GM18867 (cell line): ENCODE data around the gene MYCL.
"Not testable (repeated sequence)": the region's sequence is repeated elsewhere in the genome, so short reads cannot be mapped to it uniquely, and the experiment has no call there.

Experiments
- ATAC-seq: cut with Tn5 transposase; IDR thresholded peaks from one replicate; pipeline ENCODE4 v1.9.1; 2021; ENCODE audit warnings: mild to moderate bottlenecking, moderate library complexity; ENCODE audit not compliant: unreplicated experiment

MYCL gene

DNA sequence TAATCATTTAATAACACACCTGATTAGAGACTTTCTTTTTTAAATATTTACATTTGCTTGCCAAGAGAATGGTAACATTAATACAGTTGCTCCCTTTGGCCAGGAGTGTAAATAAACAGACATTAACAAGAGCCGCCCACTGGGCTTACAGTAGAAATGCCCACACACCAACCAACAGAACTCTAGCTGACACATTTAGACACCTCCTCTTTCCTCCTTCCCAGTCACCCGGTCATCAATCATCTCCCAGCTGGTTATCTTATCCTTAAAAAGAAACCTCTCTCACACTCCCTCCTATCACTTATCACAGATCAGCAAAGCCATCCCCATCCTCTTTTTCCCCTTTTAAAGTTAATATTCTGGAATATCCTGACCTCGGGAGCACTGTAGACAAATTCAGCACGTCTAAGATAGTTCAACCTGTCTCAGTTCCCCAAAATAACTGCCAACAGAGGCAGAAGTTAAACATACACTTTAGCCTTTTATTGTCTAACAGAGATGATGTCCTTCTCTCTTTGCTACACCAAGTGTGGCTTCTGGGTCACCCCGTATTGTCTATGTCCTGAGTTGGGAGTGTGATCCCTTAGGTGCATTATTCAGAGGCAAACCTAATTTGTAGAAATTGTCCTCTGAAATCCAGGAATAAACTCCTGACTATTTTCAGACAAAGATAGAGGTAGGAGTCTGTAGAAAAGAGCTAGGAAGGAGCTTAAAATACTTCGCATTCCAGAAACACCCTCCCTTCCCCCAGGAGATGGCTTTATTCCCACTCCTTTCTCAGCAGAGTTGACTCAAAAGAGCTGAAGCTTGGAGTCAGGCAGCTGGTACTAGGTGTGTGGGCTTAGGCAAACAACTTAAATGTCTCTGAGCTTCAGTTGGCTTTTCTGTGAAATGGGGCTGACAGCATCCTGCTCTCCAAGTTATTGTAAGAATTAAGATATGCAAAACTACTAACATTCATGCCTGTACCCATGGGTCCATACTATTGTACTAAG, 8.8 kb downstream of the MYCL start:
- no peak for ATAC-seq

GRCh38 chr1:39890880-39891279, 10.8 kb downstream of the MYCL start:
- ATAC-seq: no peak

DNA sequence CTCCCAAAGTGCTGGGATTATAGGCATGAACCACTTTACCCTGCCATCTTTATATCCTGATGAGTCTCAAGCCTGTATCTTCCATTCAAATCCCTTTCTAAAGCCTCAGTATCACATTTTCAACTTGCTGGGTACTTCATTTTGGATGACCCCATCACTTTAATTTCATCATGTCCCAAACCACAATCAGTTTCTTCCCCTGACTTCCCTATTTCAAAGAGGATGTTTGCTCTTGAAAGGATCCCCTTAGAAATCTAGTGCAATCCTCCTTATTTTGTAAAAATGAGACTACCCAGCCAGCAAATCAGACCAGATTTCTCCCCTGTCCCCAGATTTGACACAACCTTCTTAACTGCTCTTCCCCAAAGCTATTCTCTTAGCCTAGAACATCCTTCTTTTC, 11.4 kb downstream of the MYCL start:
- ATAC-seq: no peak

GRCh38 chr1:39886757-39887231, 14.9 kb downstream of the MYCL start:
- ATAC-seq: no peak

GRCh38 chr1:39885516-39885915, 16.2 kb downstream of the MYCL start:
- no peak for ATAC-seq

- ATAC-seq: no peak
Observed at GRCh38 chr1:39882152-39882551, 19.6 kb downstream of the MYCL start.

GRCh38 chr1:39877980-39878956, 23.4 kb downstream of the MYCL start:
- ATAC-seq: no peak

GRCh38 chr1:39877231-39877778, 24.4 kb downstream of the MYCL start:
- no peak for ATAC-seq

DNA sequence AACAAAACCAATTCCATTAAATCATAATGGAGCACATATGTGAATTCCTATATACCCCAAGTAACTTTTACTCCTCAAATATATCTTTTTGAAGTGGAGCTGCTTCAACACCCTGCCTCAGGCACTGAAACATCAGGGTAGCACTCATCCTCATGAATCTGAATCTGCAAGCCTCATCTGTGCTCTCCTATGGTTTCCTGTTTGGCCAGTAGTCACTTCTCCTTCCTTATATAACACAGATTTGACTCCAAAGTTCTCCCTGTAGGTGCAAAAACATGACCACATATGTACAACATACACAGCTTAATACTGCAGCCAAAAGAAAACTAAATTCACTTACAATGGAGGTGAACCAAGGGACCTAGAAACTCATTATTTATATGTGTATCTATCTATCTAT, 25.6 kb downstream of the MYCL start:
- no peak for ATAC-seq

- no peak for ATAC-seq
Observed at GRCh38 chr1:39872698-39873097, 29.0 kb downstream of the MYCL start.

DNA sequence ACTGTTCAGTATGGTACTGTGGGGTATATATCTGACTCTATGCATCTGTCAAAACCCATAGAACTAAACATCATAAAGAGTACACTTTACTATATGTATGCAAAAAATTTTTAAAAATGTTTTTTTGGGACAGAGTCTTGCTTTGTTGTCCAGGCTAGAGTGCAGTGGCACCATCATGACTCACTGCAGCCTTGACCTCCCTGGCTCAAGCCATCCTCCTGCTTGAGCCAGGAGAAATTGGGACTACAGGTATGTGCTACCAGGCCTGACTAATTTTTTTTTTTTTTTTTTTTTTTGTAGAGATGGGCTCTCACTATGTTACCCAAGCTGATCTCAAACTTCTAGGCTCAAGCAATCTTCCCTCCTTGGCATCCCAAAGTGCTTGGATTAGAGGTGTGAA, 29.9 kb downstream of the MYCL start:
- ATAC-seq: no peak

GRCh38 chr1:39871043-39871442, 30.7 kb downstream of the MYCL start:
- ATAC-seq: not testable (repeated sequence)

- not testable (repeated sequence) for ATAC-seq
Observed at GRCh38 chr1:39869538-39870112, 32.1 kb downstream of the MYCL start.

- no peak for ATAC-seq
Observed at GRCh38 chr1:39866767-39867166, 35.0 kb downstream of the MYCL start.

DNA sequence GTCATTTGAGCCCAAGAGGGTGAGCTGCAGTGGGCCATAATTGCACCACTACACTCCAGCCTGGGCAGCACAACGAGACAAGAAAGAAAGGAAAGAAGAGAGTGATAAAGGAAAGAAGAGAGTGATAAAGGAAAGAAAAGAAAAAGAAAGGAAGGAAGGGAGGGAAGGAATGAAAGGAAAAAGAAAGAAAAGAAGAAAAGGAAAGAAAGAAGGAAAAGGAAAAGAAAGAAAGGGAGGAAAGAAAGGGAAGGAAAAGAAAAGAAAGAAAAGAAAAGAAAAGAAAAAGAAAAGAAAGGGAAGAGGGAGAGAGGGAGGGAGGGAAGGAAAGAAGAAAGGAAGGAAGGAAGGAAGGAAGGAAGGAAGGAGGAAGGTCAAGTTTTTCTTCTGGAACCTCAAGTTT, 36.0 kb downstream of the MYCL start:
- ATAC-seq: no peak

DNA sequence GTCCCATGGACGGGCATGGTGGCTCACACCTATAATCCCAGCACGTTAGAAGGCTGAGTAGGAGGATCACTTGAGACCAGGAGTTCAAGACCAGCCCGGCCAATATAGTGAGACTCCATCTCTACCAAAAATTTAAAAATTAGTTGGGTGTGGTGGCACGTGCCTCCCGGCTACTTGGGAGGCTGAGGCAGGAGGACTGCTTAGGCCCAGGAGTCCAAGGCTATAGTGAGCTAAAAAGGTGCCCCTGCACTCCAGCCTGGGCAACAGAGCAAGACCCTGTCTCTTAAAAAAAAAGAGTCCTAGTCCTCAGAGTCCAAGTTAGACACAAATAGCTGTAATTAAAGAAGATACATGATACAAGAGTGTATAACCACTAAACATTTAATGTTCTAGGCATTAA, 38.5 kb downstream of the MYCL start:
- ATAC-seq: no peak

- ATAC-seq: no peak
Observed at GRCh38 chr1:39861003-39861402, 40.7 kb downstream of the MYCL start.

- ATAC-seq: no peak
Observed at GRCh38 chr1:39859859-39860812, 41.6 kb downstream of the MYCL start.

DNA sequence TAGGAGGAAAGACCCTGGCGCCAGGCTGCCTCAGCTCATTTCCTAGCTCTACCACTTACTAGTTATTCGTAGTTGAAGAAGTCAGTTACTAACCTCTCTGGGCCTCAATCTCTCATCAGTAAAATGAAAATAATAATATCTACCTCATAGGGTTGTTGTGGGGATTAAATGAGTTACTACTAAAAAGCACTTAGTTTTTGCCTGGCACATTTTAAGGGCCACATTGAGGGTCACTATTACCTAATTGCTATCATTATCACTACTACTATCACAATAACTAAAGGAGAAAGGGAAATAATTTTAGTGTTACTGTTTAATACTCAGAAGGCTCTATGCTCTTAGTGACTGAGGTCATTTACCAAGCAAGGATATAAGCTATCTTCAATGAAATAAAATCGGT, 43.4 kb downstream of the MYCL start:
- ATAC-seq: no peak
